Endothelial cell of umbilical vein (primary cell): ENCODE results near the gene LTBP1.

Experiments used
- CTCF ChIP-seq, 2 donors: IDR thresholded peaks; 1 replicate in 1 of 2; 2 replicates in 1 of 2; pipeline ENCODE4 v1.5.1; 2011; ENCODE audit warnings: low read length in 2 of 2, mild to moderate bottlenecking in 2 of 2, moderate library complexity in 2 of 2, control low read depth in 1 of 2, inconsistent platforms in 1 of 2, low read depth in 1 of 2; ENCODE audit not compliant: insufficient read depth in 1 of 2; ENCODE audit errors: extremely low read depth in 1 of 2
- EZH2 ChIP-seq: IDR thresholded peaks from 2 replicates; pipeline ENCODE4 v1.6.1; 2012; ENCODE audit warnings: borderline replicate concordance, low read depth, mild to moderate bottlenecking, moderate library complexity, low read length, inconsistent platforms; ENCODE audit not compliant: severe bottlenecking
- FOS ChIP-seq: IDR thresholded peaks from 2 replicates; pipeline ENCODE4 v1.6.1; 2011; ENCODE audit warnings: mild to moderate bottlenecking, low read length, moderate library complexity, borderline replicate concordance; ENCODE audit not compliant: insufficient read depth
- MAX ChIP-seq: IDR thresholded peaks from 2 replicates; pipeline ENCODE4 v1.6.1; 2011; ENCODE audit not compliant: insufficient read depth, insufficient read length
- MYC ChIP-seq: IDR thresholded peaks from one replicate; pipeline ENCODE4 v1.6.1; 2011; ENCODE audit warnings: mild to moderate bottlenecking, low read depth, low read length
- POLR2A ChIP-seq: IDR thresholded peaks from 2 replicates; pipeline ENCODE4 v1.6.1; 2012; ENCODE audit warnings: low read depth, mild to moderate bottlenecking, control low read depth, low read length
- POLR2AphosphoS5 ChIP-seq: IDR thresholded peaks from 2 replicates; pipeline ENCODE4 v1.6.1; 2012; ENCODE audit warnings: low read depth, mild to moderate bottlenecking, control low read depth, low read length, moderate library complexity; ENCODE audit not compliant: insufficient read depth

GRCh38 chr2:32958821-32959220 lies 12.1 kb downstream of the LTBP1 start:
- no peak for TF ChIP-seq CTCF (IDR thresholded peaks at IDR 0.05; ENCODE audit: extremely low read depth in 1 of 2, insufficient read depth in 1 of 2, low read depth in 1 of 2, low read length in 2 of 2)
- TF ChIP-seq POLR2A = no peak
- no peak for TF ChIP-seq MYC
- no peak for TF ChIP-seq EZH2
- no peak for TF ChIP-seq MAX
- no peak for TF ChIP-seq POLR2AphosphoS5
- no peak for TF ChIP-seq FOS
